Spleen (tissue), 11 donors: ENCODE data around the gene HDAC9. TPM values are rescaled to one million over a fixed set of nuclear protein-coding genes. Genes with fewer than 3 reads are reported as not detected.
A peak's percentile ranks its signal among the peaks of the same experiment; 100 is the strongest.
"Not testable (repeated sequence)": the region's sequence is repeated elsewhere in the genome, so short reads cannot be mapped to it uniquely, and the experiment has no call there.

Experiments
- DNase-seq: peaks from one replicate; pipeline ENCODE4 v3.0.0-alpha.2; 2020
- H3K27ac ChIP-seq, 8 donors: fragments of 200-600 bp; sonication (generic) in 7 of 8; 1 replicate in 4 of 8; 2 replicates in 4 of 8; pipeline versions ENCODE4 v1.5.0 to v1.8.0; 2016 to 2021; ENCODE audit warnings: inconsistent platforms in 4 of 8, mild to moderate bottlenecking in 4 of 8, moderate library complexity in 1 of 8
- H3K27me3 ChIP-seq, 7 donors: fragments of 200-600 bp; sonication (generic) in 6 of 7; replicated peaks in 1 of 7; 1 replicate in 4 of 7; 2 replicates in 3 of 7; pipeline versions ENCODE4 v1.5.0 to v1.8.0; 2016 to 2021; ENCODE audit warnings: inconsistent platforms in 3 of 7, mild to moderate bottlenecking in 1 of 7
- H3K36me3 ChIP-seq, 6 donors: fragments of 200-600 bp; sonication (generic) in 5 of 6; 1 replicate in 4 of 6; 2 replicates in 2 of 6; pipeline versions ENCODE4 v1.5.0 to v1.8.0; 2016 to 2021; ENCODE audit warnings: inconsistent platforms in 2 of 6
- H3K4me1 ChIP-seq, 6 donors: fragments of 200-600 bp; sonication (generic) in 5 of 6; 1 replicate in 3 of 6; 2 replicates in 3 of 6; pipeline versions ENCODE4 v1.5.0 to v1.8.0; 2016 to 2021; ENCODE audit warnings: inconsistent platforms in 3 of 6
- H3K4me3 ChIP-seq, 8 donors: fragments of 200-600 bp; sonication (generic) in 7 of 8; 1 replicate in 4 of 8; 2 replicates in 4 of 8; pipeline versions ENCODE4 v1.5.0 to v1.8.0; 2016 to 2021; ENCODE audit warnings: inconsistent platforms in 4 of 8, mild to moderate bottlenecking in 4 of 8, moderate library complexity in 2 of 8
- H3K9me3 ChIP-seq, 8 donors: fragments of 200-600 bp; sonication (generic) in 7 of 8; 1 replicate in 4 of 8; 2 replicates in 4 of 8; pipeline versions ENCODE4 v1.5.0 to v1.8.0; 2016 to 2021; ENCODE audit warnings: inconsistent platforms in 4 of 8
- POLR2A ChIP-seq, 3 donors: fragments of 450-650 bp; IDR thresholded peaks; one replicate each; pipeline ENCODE4 v1.5.1; 2017; ENCODE audit warnings: antibody characterized with exemption in 3 of 3, mild to moderate bottlenecking in 1 of 3
- POLR2AphosphoS5 ChIP-seq, 3 donors: sonication (generic); formaldehyde crosslinking; IDR thresholded peaks; one replicate each; pipeline ENCODE4 v1.5.1; 2017; ENCODE audit warnings: antibody characterized with exemption in 3 of 3
- WGBS, 5 donors: extraction: QIAGEN DNeasy Blood & Tissue Kit in 3 of 5; methylation state at CpG; one replicate each; pipeline versions ENCODE4 v1.1.5 to v1.1.7; 2013 to 2018; 5-methylcytosine and 5-hydroxymethylcytosine counted together
- intact Hi-C: fragments of 100-400 bp; cut with DNase I; formaldehyde crosslinking; loops from one replicate; pipeline ENCODE4 v1.15.0; 2023; ENCODE audit warnings: low total_unique reads
- polyA plus RNA-seq, 3 donors: library from polyadenylated mRNA; stranded (reverse); fragments of 200-250 nt; gene quantifications; one replicate each; pipeline ENCODE4 v1.2.1, GENCODE V29; 2013
- small RNA-seq, 4 donors: library from RNA; depleted of rRNA; stranded (forward); fragments of <200 nt; gene quantifications; one replicate each; pipeline ENCODE3, GENCODE V24; 2016
- total RNA-seq, 7 donors: library from RNA; depleted of rRNA in 3 of 7; stranded (reverse); fragments of >200 nt in 3 of 7; fragmentation: NEBNext Ultra II Directional in 4 of 7; extraction: Animal tissue kit (Norgen Biotek cat#: 25700) in 4 of 7; gene quantifications; one replicate each; pipeline versions ENCODE4 v1.1.0 to v1.2.1, GENCODE V29; 2016 to 2021
- TF ChIP-seq, protein P1 (sequence below), 11 experiments: fragments of 200-600 bp in 7 of 11; fragments of 450-650 bp in 4 of 11; sonication (generic) in 4 of 11; IDR thresholded peaks in 8 of 11; conservative IDR thresholded peaks in 3 of 11; 1 replicate in 7 of 11; 2 replicates in 4 of 11; pipeline versions ENCODE4 v1.4.0 to v1.8.0; 2016 to 2021; ENCODE audit warnings: antibody characterized with exemption in 11 of 11, inconsistent platforms in 4 of 11, mild to moderate bottlenecking in 1 of 11
- donor health status: healthy with polysubstance abuse.
- donor health status: DM: no; HTN: no; CAD: no; lungs with moderate emphysema.
- donor health status: DM: no; HTN: no; CAD: no.
- donor health status: Bipolar disorder and iron deficiency.
- donor health status: healthy.
- donor health status: DM: no; HTN: no; CAD: no.
- donor health status: DM: yes; HTN: yes; CAD: no.

Gene HDAC9
- total and polyA plus RNA-seq, 10 donors: 15.9 to 100 (median 66.1) TPM

DNA sequence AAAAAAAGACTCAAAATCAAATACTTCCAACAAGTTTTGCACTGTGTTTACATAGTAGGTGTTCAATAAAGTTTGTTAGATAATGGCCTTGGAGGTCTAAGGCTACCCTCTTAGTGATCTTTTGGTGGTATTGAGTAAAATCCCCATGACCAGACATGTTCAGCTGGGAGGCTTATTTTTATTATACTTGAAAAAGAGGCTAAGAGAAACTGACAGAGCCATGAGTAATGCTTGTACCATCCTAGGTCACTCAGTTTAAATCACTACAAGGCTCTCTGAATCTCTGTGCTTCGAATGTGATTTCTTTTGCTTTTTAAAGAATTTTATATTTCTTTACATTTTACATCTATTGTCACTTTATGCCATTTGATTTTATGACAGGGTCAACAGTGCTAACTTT is 531.3 kb downstream of the HDAC9 start:
- intact Hi-C loops: no loop called here
- WGBS, 5 donors: 53 to 82% (median 67%) methylated on average over 1 of the region's 1 CpG
- H3K27ac ChIP-seq: no peak overlapping the region
- H3K36me3 ChIP-seq: no peaks in the 10 kb centered on the region
- no peaks in the 10 kb centered on the region for H3K27me3 ChIP-seq
- no peaks in the 10 kb centered on the region for H3K4me1 ChIP-seq
- no peak overlapping the region for H3K4me3 ChIP-seq
- TF ChIP-seq, protein P1, sequence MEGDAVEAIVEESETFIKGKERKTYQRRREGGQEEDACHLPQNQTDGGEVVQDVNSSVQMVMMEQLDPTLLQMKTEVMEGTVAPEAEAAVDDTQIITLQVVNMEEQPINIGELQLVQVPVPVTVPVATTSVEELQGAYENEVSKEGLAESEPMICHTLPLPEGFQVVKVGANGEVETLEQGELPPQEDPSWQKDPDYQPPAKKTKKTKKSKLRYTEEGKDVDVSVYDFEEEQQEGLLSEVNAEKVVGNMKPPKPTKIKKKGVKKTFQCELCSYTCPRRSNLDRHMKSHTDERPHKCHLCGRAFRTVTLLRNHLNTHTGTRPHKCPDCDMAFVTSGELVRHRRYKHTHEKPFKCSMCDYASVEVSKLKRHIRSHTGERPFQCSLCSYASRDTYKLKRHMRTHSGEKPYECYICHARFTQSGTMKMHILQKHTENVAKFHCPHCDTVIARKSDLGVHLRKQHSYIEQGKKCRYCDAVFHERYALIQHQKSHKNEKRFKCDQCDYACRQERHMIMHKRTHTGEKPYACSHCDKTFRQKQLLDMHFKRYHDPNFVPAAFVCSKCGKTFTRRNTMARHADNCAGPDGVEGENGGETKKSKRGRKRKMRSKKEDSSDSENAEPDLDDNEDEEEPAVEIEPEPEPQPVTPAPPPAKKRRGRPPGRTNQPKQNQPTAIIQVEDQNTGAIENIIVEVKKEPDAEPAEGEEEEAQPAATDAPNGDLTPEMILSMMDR (IDR thresholded peaks at IDR 0.05 in 8 of 11, conservative IDR thresholded peaks at IDR 0.05 in 3 of 11): no peak
- no peak for TF ChIP-seq POLR2AphosphoS5 (IDR thresholded peaks at IDR 0.05)
- TF ChIP-seq POLR2A (IDR thresholded peaks at IDR 0.05): no peak
- no peaks in the 10 kb centered on the region for H3K9me3 ChIP-seq
- no peak for DNase-seq

DNA sequence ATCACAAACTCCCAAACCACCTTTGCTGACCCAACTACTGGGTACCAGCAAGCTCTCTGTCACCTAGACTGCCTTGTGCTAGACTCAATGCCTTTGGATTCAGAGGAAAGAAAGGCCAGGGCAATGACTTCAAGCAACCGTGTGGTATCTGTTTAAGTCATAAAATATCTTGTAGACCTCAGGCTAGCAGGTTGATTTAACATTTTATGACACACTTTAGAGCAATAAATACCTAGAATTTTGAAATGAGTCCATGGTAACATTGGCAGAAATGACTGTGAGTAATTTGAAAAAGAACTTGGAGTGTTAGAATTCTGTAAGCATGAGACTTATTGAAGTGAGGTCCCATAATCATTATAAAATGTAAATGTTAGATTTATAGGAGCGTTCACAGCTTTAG is 534.7 kb downstream of the HDAC9 start:
- WGBS, 5 donors: 69 to 92% (median 82%) methylated on average over 2 of the region's 2 CpGs
- H3K4me3 ChIP-seq: no peak overlapping the region
- H3K27ac ChIP-seq: no peak overlapping the region
- no peaks in the 10 kb centered on the region for H3K4me1 ChIP-seq
- peaks cover 0 to 21% (median 10%) of the 10 kb centered on the region in 8 donors for H3K9me3 ChIP-seq
- DNase-seq: no peak
- TF ChIP-seq POLR2A (IDR thresholded peaks at IDR 0.05) (no peak), POLR2AphosphoS5 (IDR thresholded peaks at IDR 0.05) (no peak)
- TF ChIP-seq, protein P1 (IDR thresholded peaks at IDR 0.05 in 8 of 11, conservative IDR thresholded peaks at IDR 0.05 in 3 of 11): no peak
- no peaks in the 10 kb centered on the region for H3K27me3 ChIP-seq
- intact Hi-C loops: no loop called here
- H3K36me3 ChIP-seq: no peaks in the 10 kb centered on the region

GRCh38 chr7:19032942-19033341 is 537.4 kb downstream of the HDAC9 start:
- H3K4me3 ChIP-seq, H3K27me3 ChIP-seq, H3K27ac ChIP-seq, H3K4me1 ChIP-seq, DNase-seq, intact Hi-C loops, H3K36me3 ChIP-seq: not testable (repeated sequence)
- H3K9me3 ChIP-seq: peaks cover 0 to 37% (median 19%) of the 10 kb centered on the region in 8 donors
- WGBS, 5 donors: 85 to 95% (median 86%) methylated on average over 3 of the region's 3 CpGs

- Histone ChIP-seq H3K4me3 (no peak overlapping the region), H3K36me3 (no peaks in the 10 kb centered on the region), H3K27me3 (no peaks in the 10 kb centered on the region), H3K27ac (no peak overlapping the region), H3K9me3 (peaks cover 0 to 21% (median 4%) of the 10 kb centered on the region in 8 donors), H3K4me1 (no peaks in the 10 kb centered on the region)
- intact Hi-C loops: no loop called here
- TF ChIP-seq POLR2A (IDR thresholded peaks at IDR 0.05): no peak
- no peak for TF ChIP-seq POLR2AphosphoS5 (IDR thresholded peaks at IDR 0.05)
- TF ChIP-seq, protein P1 (IDR thresholded peaks at IDR 0.05 in 8 of 11, conservative IDR thresholded peaks at IDR 0.05 in 3 of 11): peak; percentile 36 to 83 (median 70)
- no peak for DNase-seq
- 64 to 70% (median 66%) methylated on average over 7 of the region's 7 CpGs for WGBS, 5 donors
Observed at GRCh38 chr7:19051767-19052375, 556.3 kb downstream of the HDAC9 start.

Small RNAs within 50 kb of the gene (small RNA-seq; reads per million reads assigned to genes)
- gene RN7SKP266: 0 reads per million in 4 donors
